GM19455 (cell line): Measurements from ENCODE around the gene ODC1.

Source experiments
- ATAC-seq: cut with Tn5 transposase; IDR thresholded peaks from one replicate; pipeline ENCODE4 v1.9.1; 2021; ENCODE audit not compliant: unreplicated experiment

ODC1 gene

DNA sequence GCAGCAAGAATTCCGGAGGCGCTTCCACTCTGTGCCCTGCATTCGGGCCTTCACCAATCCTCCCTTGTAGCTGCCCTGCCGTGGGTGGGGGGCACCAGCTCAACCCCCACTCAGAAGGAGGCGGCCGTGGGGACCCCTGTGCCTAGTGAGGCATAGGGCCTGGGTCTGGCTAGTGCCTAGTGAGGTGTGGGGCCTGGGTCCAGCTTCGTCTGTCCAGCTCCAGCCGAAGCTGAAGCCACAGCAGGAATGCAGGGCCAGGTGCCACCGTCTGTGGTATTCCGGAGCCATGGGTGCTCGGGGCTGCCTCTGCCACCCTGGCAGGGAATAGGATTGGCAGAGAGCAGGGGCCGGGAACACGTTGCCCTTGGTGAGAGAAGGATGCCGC is 12.3 kb downstream of the ODC1 start:
- no peak for ATAC-seq

DNA sequence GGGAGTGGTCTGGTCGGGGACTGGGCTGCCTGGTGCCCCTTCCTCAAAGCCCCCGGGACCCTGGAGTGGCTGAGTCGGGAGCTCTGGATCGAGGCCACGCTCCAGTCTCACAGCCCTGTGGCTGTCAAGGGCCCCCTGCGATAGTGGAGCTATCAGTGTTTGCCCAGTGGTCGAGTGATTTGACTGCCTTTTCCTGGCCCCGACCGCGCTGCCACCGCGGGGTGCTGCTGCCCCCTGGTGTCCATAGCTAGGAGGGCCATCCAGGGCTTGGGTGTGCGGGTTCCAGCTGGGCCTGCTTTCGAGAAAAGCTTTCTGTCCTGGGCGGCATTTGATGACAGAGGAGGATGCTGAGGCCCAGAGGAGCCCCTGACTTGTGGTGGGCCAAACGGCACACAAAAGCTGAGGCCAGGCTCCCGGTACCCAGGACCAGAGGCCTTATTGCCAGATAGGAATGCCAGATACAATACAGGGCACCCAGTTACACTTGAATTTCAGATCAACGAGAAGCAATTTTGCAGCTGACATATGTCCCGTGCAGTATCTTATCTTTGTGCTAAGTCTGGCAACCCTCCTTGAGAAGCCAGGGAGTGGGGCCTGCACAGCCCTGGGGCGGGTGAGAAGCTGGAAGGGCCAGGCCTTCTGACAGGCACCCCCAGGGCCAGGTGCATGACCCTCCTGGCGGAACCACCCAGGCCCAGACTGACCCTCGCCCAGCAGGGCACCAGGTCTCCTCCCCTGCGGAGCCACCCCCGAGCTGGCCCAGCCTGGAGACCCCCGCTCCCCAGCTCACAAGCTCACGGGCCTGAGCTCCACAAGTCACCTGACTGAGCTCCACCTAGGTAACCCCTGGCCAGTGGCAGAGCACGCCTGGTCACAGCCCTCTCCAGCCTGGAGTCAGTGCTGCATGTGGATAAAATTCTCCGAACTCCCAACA is 13.0 kb downstream of the ODC1 start:
- peak; percentile 59 for ATAC-seq

DNA sequence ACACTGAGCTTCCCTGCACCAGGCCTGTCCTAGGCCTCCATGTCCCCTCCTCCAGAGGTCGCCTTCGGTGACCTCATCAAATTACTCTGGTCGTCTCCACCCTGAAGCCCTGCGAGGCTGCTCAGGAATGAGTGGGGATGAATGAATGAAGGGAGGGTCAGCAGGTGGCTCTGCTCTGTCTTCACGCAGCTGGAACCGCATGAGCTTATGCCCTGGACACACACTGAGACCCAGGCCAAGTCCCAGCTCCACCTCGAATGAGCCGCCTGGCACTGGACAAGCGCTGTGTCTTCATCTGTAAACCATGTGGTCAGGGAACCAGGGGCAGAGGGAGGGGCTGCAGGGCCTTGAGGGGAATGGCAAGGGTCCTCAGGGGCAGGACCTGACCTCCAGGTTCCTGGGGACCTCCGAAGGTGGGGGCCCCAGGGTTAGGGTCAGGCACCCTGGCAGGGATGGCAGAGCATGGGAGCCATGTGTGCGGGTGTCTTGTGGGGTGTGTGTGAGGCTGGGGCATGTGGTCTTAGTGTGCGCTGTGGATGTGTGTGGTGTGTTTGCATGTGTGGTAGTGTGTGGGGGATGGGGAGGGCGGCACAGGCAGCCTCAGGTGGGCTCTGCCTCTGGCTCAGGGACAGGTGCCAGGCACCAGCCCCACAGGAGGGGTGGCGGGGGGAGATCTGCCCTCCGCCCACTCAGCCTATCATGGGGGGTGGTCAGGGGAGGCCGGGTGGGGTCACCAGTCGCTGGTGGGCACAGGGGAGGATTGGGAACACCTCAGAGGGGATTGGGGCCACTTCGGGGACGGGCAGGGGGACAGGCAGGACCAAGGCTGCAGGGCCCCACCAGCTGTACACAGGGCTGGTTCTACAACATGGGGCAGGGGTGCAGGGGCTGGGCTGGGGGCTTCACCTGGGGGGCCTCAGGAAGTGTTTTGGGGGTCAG is 13.9 kb downstream of the ODC1 start:
- ATAC-seq: no peak

DNA sequence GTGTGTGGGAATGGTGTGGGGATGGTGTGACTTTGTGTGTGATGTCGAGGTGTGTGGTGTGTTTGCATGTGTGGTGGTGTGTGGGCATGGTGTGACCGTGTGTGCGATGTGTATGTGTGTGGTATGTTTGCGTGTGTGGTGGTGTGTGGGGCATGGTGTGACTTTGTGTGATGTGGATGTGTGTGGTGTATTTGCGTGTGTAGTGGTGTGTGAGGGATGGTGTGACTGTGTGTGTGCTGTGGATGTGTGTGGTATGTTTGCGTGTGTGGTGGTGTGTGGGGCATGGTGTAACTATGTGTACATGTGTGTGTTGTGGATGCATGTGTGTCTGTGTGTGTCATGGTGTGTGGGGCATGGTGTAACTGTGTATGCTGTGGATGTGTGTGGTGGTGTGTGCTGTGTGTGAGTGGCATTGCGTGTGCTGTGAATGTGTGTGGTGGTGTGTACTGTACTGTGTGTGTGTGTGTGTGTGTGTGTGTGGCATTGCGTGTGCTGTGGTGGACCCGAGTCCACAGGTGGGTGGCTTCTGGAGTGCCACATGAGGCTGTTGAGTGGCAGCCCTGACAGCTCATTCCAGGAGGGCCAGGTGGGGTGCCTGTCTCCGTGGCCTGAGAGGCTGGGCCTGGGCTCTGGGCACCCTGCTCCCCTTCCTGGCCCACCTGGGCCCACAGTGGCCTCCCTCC is 14.7 kb downstream of the ODC1 start:
- no peak for ATAC-seq

DNA sequence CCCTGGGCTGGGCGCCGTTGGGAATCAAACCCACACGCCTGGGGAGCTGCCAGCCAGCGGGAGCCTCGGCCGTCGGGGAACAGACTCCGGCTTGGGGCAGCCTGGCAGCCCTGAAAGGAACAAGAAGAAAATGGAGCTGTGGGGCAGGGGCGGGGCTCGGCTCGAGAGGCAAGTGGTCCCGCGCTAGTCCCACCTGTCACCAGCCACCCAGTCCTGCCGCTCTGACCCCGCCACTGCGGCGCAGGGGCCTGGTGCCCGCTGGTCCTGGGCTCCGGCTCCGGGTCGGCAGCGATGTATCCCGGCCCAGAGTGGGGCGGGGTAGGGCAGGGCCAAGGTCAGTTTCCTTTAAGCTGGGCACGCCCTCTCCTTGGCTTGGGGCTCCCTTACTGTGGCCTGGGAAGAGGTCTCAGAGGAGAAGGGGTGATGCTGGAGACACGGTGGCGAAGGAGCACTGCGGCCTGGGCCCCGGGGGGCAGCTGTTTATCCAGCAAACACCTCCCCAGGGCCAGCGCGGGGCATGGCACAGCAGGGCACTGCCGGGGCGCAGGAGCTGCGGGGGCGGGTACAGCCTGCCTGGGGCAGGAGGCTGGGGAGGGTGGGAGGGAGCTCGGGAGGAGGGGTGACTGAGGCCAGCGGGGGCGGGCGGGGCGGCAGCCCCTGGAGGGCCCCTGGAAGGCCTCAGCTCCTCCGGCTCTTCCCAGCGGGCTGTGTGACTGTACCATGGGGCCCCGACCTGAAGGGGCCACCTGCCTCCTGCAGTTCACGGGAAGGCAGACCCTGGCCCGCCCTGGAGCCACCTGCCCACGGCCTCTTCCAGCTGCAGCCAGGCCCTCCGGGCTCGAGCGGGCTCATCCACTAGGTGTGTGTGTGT is 15.6 kb downstream of the ODC1 start:
- no peak for ATAC-seq

DNA sequence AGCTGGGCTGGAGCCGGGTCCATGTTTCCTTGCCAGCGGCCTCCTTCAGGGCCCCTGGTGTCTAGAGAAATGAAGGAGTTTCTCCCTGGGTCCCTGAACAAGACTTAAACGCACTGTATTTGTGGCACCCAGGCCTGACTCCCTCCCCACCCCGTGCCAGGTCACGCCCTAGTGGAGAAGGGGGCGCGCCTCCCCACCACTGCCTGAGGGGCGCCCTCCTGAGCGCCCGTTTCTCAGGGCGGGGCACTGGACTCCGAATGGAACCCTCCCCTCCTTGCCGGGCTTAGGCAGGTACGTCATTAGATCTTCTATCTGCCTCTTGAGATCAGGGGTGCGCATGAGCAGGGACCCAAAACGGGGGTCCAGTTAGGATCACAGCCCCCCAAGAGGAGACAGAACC is 16.3 kb downstream of the ODC1 start:
- ATAC-seq: no peak

DNA sequence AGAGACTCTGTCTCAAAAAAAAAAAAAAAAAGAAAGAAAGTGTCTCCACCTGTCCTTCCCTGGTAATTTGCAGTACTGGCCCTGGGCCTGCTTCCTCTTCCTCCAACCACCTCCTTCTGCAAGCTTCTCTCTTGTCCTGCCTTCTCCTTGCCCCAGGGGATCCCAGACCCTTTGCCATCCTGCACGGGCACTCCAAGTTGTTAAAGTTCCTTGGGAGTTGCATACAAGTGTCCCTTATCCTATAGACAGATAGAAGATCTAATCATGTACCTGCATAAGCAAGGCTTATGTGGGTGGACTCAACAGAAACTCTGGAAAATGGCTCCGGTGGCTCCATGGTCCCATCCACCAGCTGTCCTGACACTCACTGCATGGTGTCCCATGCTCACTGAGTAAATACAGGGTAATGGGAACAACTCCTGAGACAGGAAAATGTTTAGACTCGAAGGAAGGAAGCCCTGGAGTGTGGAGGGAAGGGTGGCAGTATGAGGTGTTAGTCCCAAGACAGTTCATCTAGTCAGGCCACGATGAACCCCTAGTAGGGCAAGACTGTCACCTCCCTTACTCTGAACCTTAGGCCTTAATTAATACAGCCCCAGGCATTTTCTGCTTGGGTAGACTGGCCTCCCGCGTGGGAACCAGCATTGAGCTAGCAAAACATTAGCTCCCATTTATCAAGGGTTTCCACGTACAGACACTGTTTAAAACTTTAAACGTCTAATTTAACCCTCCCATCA is 17.1 kb downstream of the ODC1 start:
- no peak for ATAC-seq

DNA sequence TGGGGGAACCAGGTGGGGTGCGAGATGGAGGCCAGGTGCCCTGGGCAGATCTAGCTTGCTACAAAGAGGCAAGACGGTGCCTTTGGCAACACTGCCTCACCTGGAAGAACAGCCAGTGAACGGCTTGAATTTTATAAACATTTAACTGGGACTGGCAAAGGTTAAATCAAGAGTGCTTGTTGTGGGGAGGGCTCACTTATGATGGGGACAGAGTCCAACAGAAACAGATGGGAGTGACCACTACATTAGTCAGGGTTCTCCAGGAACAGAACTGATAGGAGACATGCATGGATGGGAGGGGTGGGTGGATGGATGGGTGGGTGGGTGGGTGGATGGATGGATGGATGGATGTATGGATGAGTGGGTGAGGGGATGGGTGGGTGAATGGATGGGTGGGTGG is 19.2 kb downstream of the ODC1 start:
- ATAC-seq: no peak

DNA sequence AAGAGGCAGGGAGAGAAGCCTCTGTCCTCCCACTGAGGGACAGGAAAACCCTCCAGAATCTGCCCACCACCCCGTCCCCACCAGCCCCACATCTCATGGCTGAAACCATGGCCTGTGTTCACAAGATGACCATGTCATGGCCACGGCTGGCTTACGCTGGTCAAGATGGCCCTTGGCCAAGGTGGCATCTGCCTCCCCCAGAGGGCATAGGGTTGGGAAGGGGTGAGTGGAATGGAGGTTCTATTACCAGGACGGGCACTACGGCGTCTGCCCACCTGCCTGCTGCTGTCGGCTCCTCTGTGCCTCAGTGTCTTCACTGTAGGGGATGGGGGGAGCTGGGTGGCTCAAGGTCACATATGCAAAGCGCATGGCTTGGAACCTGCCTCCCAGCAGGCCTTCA is 19.8 kb downstream of the ODC1 start:
- no peak for ATAC-seq

DNA sequence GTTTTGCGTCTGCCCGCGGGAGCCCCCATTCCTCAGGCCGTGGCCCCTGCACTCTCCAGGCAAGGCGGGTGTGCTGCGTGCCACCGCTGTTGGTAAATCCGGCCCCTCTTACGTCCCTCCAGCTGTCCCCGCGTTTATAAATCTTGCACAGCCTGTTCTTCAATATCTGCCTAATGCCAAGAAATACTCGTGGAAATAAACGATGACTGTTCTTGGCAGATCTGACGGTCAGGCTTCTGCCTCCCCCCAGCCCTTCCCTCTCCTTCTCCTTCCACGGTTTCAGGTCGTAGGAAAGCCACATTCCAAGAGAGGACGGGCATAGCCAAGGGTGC is 20.5 kb downstream of the ODC1 start:
- no peak for ATAC-seq

DNA sequence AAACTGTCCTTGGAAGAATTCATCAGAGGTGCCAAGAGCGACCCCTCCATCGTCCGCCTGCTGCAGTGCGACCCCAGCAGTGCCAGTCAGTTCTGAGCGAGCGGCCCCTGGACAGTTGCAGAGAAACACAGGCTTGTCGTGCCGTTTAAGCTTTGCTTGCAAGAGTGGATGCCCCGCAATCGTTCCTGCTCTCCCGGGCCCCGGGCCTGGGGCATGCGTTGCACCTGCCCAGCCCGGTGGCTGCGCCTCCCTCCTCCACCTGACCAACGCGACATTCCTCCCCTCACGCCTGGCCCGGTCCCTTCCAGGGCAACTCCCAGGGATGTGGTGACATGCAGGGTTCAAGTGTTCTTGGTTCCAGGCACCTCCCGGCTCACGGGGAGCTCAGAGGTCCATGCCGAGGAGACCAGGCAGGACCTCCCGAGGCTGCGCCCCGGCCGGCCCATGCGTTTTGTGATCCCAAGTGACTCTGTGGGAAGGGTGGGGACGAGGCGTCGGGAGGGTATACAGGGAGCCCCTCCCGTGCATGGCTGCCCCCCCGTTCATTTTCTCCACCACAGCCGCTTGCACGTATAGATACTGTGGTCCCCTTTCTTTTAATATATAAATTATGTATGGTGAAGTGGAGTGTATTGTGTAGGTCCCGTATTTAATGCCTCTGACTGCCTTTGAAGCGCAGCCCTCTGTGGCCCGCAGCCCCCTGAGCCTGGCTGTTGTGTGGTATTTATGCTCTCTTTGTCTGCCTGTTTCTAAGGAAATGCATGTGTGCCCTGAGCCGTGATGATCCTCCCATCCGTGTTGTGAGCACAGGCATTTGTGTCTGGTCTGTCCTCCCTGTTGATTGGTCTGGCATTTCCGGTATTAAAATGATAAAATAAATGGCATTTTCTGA is 21.2 kb downstream of the ODC1 start:
- ATAC-seq: no peak

DNA sequence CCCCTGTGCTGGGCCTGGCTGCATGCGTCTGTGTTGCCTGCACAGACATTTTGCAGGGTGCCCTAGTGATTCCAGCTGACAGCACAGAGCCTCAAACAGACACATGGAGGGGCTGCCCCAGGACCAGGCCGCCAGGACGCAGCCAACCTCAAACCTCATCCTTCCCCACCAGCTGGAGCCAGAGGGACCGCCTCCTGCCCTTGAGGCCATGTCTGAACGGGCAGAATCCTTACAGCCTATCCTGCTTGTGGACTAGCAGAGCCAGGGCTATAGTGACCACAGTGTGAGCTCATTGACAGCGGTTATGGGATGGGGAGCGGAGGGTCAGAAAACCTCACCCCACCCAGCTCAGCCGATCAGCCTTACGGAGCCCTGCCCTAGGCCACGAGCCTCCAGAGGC is 22.4 kb downstream of the ODC1 start:
- no peak for ATAC-seq

DNA sequence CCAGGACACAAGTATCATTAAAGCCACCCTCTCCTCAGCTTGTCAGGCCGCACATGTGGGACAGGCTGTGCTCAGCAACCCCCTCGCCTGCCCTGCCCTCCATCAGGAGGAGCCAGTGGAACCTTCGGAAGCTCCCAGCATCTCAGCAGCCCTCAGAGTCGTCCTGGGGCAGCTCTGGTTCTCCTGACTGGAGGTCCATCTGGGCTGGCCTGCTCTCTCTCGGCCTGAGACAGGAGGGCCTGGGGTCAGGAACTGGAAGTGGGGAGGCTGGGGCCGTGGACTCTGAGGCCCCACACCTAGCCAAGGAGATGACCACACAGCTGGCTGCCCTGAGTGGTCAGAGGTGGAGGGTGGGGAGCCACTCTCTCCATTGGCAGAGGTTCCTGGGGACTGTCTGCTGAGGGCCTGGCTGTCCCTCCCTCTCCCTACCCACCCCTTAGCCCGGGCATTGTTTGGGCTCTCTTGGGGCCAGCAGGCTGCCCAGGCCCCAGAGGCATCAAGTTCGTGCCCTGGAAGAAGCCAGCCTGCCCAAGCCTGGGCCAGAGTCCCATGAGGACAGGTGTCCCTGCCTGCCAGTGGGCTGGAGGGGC is 23.1 kb downstream of the ODC1 start:
- ATAC-seq: no peak

DNA sequence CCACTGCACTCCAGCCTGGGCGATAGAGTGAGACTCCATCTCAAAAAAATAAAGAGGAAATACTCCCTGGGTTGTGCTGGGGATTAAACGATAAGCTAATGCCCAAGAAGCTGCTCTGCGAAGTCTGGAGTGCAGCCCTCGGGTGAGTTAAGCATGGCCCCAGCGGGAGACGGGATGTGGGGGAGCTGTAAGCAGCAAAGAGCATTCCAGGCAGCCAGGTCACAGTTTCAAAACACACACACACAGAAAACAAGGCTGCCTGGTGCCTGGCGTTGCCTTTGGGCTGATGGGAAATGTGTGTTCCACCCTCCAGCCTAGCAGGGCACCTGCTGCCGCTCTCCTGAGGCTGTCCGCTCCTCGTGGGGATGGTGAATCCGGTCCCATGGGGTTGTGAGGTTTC is 24.1 kb downstream of the ODC1 start:
- no peak for ATAC-seq

DNA sequence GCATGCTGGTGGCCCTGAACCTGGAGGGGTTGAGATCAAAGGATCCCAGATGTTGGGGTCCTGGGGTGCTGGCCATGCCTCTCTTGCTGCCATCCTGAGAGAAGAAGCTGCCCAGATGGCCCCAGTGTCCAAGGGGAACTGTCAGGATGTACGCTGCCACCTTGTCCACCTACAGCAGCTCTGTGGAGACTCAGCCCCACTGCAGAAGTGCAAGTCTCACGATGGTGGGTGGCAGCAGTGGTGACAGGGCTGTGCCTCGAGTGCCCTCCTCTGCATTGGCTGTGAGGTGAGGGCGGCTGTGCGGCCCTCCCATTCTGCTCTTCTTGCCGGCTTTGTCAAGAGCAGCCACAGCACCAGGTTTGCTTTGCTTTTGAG is 24.7 kb downstream of the ODC1 start:
- no peak for ATAC-seq

DNA sequence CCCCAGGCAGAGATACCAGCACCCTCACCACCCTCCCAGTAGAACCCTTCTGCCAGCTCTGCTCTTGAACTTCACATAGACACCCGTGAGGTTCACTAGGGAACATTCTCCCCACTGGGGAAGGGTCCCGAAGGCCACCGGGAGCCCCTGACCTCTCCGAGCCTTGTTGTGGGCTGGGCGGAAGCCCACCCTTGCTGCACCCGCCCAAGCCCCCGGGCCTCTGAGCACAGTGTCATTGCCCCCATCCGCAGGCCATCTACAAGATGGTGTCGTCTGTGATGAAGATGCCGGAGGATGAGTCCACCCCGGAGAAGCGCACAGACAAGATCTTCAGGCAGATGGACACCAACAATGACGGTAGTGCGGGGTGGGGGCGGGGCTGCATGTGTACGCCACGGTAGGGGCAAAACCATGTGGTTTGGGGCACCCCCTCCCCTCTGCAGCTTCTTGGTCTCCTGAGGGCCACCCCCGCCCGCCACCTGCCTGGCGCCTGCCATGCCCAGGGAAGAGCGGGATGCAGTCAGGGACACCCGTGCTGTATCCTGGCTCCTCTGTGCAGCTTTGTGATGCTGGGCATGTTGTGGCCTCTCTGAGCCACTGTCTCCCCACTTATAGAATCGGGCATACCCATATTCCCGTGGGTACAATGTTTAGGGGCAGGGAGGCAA is 25.3 kb downstream of the ODC1 start:
- no peak for ATAC-seq

DNA sequence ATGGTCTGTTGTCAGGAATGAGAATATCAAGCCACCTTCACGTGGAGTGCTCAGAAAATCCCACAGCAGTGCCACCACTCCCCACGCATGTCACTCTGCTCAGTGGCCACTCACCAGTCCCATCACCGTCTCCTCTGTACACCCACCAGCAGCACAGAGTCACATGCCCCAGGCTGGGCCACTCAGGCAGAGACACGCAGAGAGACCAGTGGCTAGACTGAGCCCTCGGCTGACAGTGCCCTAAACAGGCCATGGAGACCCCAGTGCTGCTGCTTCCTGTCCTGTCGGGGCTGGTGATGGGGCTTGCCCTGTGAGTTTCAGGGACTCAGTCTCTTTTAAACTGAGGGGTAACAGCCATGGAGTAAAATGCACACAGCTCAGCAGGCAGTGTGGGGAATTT is 25.9 kb downstream of the ODC1 start:
- ATAC-seq: no peak
